ENCODE measurements around the gene EBF4.

Gene EBF4

GRCh38 chr20:2692036-2692885, at the start of gene EBF4:
Gene EBF4, plus strand, starts transcription at chr20:2692780. Its CDS starts 866 bp downstream, at chr20:2693646.
- DNase-seq: no peak

GRCh38 chr20:2643708-2644107, 48.9 kb upstream of the EBF4 start:
- DNase-seq: no peak

- peak; percentile 97 for DNase-seq
Observed at GRCh38 chr20:2651772-2652723, 40.5 kb upstream of the EBF4 start, which contains the start of gene NOP56. Gene NOP56, plus strand, starts transcription at chr20:2652632. Its CDS starts 29 bp downstream, at chr20:2652661.

- DNase-seq: no peak
Observed at GRCh38 chr20:2652724-2653555, 39.6 kb upstream of the EBF4 start.

- DNase-seq: no peak
Observed at GRCh38 chr20:2653556-2654383, 38.8 kb upstream of the EBF4 start.

GRCh38 chr20:2654384-2654822, 38.2 kb upstream of the EBF4 start:
- DNase-seq: no peak

- DNase-seq: no peak
Observed at GRCh38 chr20:2654831-2655230, 37.7 kb upstream of the EBF4 start.

GRCh38 chr20:2655331-2656116, 37.1 kb upstream of the EBF4 start:
- DNase-seq: no peak

GRCh38 chr20:2656471-2657117, 36.0 kb upstream of the EBF4 start:
- no peak for DNase-seq

- DNase-seq: no peak
Observed at GRCh38 chr20:2657241-2657640, 35.3 kb upstream of the EBF4 start.

GRCh38 chr20:2657674-2658073, 34.9 kb upstream of the EBF4 start:
- DNase-seq: no peak

- no peak for DNase-seq
Observed at GRCh38 chr20:2658414-2659354, 33.9 kb upstream of the EBF4 start.

- DNase-seq: no peak
Observed at GRCh38 chr20:2659547-2659946, 33.0 kb upstream of the EBF4 start.

- DNase-seq: no peak
Observed at GRCh38 chr20:2663364-2663886, 29.2 kb upstream of the EBF4 start.

- peak; percentile 87 for DNase-seq
Observed at GRCh38 chr20:2663887-2664719, 28.5 kb upstream of the EBF4 start, which contains the start of gene IDH3B. Gene IDH3B, minus strand, starts transcription at chr20:2664216. Its CDS starts 28 bp downstream, at chr20:2664188.

- no peak for DNase-seq
Observed at GRCh38 chr20:2671977-2672376, 20.6 kb upstream of the EBF4 start.

GRCh38 chr20:2672446-2672845, 20.1 kb upstream of the EBF4 start:
- DNase-seq: no peak

- DNase-seq: no peak
Observed at GRCh38 chr20:2673453-2673852, 19.1 kb upstream of the EBF4 start.

Measured in activated effector memory CD4-positive, alpha-beta T cell treated with Interleukin-2 at 50 U/mL for 16 hours (primary cell).